PFSK-1 (cell line): Measurements from ENCODE around the gene STOML2.

Experiments
- FOXP2 ChIP-seq: optimal IDR thresholded peaks from 2 replicates; pipeline ENCODE3; 2011; ENCODE audit warnings: borderline replicate concordance, control low read depth, inconsistent platforms; ENCODE audit not compliant: insufficient read depth; ENCODE audit errors: extremely low read length, extremely low read depth
- POLR2AphosphoS5 ChIP-seq: IDR thresholded peaks from 2 replicates; pipeline ENCODE4 v1.6.1; 2012; ENCODE audit warnings: low read depth, mild to moderate bottlenecking, control low read depth, low read length, moderate library complexity
- SIN3A ChIP-seq: IDR thresholded peaks from 2 replicates; pipeline ENCODE4 v1.6.1; 2012; ENCODE audit warnings: mild to moderate bottlenecking, low read length, moderate library complexity, borderline replicate concordance; ENCODE audit not compliant: insufficient read depth
- TAF1 ChIP-seq: IDR thresholded peaks from 2 replicates; pipeline ENCODE4 v1.6.1; 2012; ENCODE audit warnings: low read length, control low read depth, borderline replicate concordance; ENCODE audit not compliant: insufficient read depth
- TF ChIP-seq, protein P1 (sequence below), 2 experiments: IDR thresholded peaks; 2 replicates each; pipeline versions ENCODE4 v1.6.1 to v1.8.0; 2011 to 2012; ENCODE audit warnings: low read depth in 2 of 2, low read length in 2 of 2, control low read depth in 1 of 2, inconsistent platforms in 1 of 2, mild to moderate bottlenecking in 1 of 2, moderate library complexity in 1 of 2; ENCODE audit not compliant: insufficient read depth in 1 of 2

STOML2 gene

DNA sequence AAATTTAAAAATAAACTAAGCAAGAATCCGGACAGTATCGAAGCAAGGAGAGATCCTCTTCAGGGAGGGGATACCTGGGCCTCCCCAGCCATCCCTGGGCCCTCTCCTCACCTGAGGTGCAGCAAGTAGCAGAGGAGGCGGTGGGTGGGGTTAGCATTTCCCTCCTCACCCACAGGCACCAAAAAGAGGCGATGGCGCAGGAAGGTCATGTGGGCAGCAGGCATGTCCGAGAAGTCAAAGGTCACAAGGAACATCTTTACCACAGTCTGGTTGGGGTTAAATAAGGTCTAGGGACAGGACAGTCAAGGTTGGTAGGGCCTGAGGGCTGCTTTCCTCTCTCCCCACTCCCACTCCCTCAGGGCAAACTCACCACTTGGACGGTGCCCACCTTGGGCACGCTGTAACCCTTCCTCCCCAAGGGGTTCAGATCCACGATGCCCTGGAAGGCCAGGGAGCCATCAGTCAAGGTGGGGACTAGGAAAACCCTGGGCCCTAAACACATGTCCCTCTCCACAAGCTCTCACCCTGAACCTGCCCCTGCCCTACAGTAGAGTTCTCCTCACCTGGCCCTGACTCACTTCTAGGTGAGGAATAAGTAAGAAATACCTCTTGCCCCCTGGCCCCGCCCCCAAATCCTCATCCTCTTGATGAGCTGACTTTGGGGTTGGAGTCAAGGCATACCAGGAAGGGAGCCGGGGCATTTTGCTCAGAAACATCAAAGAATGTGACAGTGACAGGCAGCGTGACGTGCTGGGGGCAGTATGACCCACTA is 2.8 kb upstream of the STOML2 start:
- TF ChIP-seq FOXP2 (no peak), POLR2AphosphoS5 (no peak), TAF1 (no peak)
- TF ChIP-seq, protein P1, sequence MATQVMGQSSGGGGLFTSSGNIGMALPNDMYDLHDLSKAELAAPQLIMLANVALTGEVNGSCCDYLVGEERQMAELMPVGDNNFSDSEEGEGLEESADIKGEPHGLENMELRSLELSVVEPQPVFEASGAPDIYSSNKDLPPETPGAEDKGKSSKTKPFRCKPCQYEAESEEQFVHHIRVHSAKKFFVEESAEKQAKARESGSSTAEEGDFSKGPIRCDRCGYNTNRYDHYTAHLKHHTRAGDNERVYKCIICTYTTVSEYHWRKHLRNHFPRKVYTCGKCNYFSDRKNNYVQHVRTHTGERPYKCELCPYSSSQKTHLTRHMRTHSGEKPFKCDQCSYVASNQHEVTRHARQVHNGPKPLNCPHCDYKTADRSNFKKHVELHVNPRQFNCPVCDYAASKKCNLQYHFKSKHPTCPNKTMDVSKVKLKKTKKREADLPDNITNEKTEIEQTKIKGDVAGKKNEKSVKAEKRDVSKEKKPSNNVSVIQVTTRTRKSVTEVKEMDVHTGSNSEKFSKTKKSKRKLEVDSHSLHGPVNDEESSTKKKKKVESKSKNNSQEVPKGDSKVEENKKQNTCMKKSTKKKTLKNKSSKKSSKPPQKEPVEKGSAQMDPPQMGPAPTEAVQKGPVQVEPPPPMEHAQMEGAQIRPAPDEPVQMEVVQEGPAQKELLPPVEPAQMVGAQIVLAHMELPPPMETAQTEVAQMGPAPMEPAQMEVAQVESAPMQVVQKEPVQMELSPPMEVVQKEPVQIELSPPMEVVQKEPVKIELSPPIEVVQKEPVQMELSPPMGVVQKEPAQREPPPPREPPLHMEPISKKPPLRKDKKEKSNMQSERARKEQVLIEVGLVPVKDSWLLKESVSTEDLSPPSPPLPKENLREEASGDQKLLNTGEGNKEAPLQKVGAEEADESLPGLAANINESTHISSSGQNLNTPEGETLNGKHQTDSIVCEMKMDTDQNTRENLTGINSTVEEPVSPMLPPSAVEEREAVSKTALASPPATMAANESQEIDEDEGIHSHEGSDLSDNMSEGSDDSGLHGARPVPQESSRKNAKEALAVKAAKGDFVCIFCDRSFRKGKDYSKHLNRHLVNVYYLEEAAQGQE (IDR thresholded peaks at IDR 0.05; ENCODE audit: insufficient read depth in 1 of 2, low read depth in 2 of 2, low read length in 2 of 2) = no peak

DNA sequence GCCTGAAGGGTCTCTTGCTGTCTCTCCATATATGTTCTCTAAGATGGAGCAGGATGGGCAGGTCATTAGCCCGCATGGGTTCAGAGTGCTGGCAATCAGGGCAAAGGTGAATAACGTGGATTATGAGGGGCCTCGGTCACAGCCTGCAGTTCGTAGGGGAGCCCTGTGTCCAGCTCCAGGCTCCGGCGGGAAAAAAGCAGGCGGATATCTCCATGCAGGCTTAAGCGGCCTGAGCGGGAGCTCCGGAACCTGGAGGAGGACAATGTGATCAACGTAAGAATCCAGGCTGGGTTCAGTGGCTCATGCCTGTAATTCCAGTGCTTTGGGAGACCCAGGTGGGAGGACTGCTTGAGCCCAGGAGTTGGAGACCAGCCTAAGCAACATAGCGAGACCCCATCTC is 2.2 kb upstream of the STOML2 start:
- TF ChIP-seq SIN3A = no peak
- TF ChIP-seq FOXP2 = no peak
- no peak for TF ChIP-seq POLR2AphosphoS5
- TF ChIP-seq TAF1 = no peak
- TF ChIP-seq, protein P1 (IDR thresholded peaks at IDR 0.05; ENCODE audit: insufficient read depth in 1 of 2, low read depth in 2 of 2, low read length in 2 of 2) = no peak

DNA sequence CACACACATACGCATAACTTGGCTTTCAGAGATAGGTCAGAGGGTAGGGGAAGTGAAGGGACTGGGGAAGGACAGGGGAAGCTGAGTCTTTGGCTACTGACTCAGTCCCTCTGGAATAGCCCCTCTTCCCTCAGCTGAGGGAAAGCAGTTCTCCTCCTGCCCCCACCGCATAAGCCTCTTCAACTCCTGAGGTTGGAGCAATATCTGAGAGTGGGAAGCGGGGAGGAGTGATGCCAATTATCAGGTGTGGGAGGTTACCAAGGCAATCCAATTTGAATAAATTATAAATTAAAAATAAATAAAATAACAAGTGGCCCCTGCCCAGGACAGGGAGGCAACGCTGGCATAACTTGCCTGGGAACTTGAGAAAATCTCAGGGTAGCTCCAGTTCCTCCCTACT is 1.7 kb upstream of the STOML2 start:
- TF ChIP-seq, protein P1 (IDR thresholded peaks at IDR 0.05; ENCODE audit: insufficient read depth in 1 of 2, low read depth in 2 of 2, low read length in 2 of 2) = no peak
- TF ChIP-seq FOXP2 = no peak
- TF ChIP-seq SIN3A = no peak
- no peak for TF ChIP-seq TAF1

DNA sequence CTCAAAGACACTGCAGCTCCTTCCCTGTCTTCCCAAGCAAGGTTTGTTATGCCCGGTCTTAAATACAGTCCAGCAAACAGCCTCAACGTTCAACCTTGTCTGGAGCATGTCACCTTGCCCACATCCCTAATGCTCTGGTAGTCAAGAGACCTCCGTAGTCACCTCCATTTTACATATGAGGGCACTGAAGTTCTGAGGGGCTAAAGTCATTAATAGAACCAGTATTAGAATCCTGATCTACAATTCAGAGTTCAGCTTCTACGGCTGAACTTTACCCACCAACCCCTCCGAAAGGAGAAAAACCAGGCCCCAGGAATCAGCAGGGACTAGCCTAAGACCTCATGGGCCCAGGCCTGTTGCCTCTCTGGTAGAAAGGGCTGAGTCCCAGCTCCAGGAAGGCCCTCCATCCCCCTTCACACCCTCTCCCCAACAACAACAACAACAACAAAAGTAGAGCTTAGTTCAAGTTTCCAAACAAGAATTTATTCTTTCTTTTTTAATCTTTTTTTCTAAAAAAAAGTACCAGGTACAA is 795 bp upstream of the STOML2 start:
- TF ChIP-seq SIN3A = no peak
- no peak for TF ChIP-seq POLR2AphosphoS5
- no peak for TF ChIP-seq TAF1
- TF ChIP-seq FOXP2 = no peak
- TF ChIP-seq, protein P1 (IDR thresholded peaks at IDR 0.05; ENCODE audit: insufficient read depth in 1 of 2, low read depth in 2 of 2, low read length in 2 of 2) = no peak

DNA sequence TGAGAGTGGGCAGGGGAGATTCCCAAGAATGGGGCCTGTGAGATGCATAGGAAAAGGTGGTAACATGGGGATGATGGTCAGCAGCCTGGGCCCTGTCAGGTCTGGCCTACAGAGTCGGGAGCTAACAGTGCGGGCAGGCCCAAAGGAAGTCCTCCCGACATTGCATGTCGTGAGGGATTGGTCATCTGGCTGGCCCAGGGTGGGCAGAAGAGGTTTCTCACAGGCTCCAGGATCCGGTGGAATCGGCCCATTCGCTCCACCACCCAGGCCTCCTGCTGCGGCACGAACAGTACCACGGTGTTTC is 514 bp downstream of the STOML2 start:
- no peak for TF ChIP-seq FOXP2
- TF ChIP-seq, protein P1 (IDR thresholded peaks at IDR 0.05; ENCODE audit: insufficient read depth in 1 of 2, low read depth in 2 of 2, low read length in 2 of 2) = no peak
- no peak for TF ChIP-seq POLR2AphosphoS5
- TF ChIP-seq SIN3A = no peak
- TF ChIP-seq TAF1 = no peak
